KMS-11 (cell line): Measurements from ENCODE around the gene NEB.

Source experiments
- H2AFZ ChIP-seq: fragments of 200-600 bp; sonication (generic); 2 replicates; pipeline ENCODE4 v1.6.1; 2016; ENCODE audit warnings: antibody characterized with exemption, mixed run types, low read depth
- H3K27ac ChIP-seq: fragments of 200-600 bp; sonication (generic); 2 replicates; pipeline ENCODE4 v1.6.1; 2016; ENCODE audit warnings: mild to moderate bottlenecking, mixed run types
- H3K27me3 ChIP-seq: fragments of 200-600 bp; sonication (generic); 2 replicates; pipeline ENCODE4 v1.6.1; 2017; ENCODE audit warnings: mild to moderate bottlenecking, low read depth, mixed run types, moderate library complexity; ENCODE audit not compliant: insufficient read depth
- H3K36me3 ChIP-seq: fragments of 200-600 bp; sonication (generic); 2 replicates; pipeline ENCODE4 v1.6.1; 2017; ENCODE audit warnings: mild to moderate bottlenecking, mixed run types; ENCODE audit not compliant: insufficient read depth
- H3K4me1 ChIP-seq: fragments of 200-600 bp; sonication (generic); 2 replicates; pipeline ENCODE4 v1.6.1; 2016; ENCODE audit warnings: mild to moderate bottlenecking, low read depth, mixed run types; ENCODE audit not compliant: poor library complexity, severe bottlenecking
- H3K4me2 ChIP-seq: fragments of 200-600 bp; sonication (generic); 2 replicates; pipeline ENCODE4 v1.7.0; 2016; ENCODE audit warnings: mild to moderate bottlenecking, mixed run types
- H3K4me3 ChIP-seq: fragments of 200-600 bp; sonication (generic); IDR thresholded peaks from 2 replicates; pipeline ENCODE4 v1.6.1; 2017; ENCODE audit warnings: low read depth, low read length, mixed read lengths; ENCODE audit not compliant: insufficient read depth
- H3K79me2 ChIP-seq: fragments of 200-600 bp; sonication (generic); 2 replicates; pipeline ENCODE4 v1.6.1; 2016; ENCODE audit warnings: low read depth, mixed run types; ENCODE audit not compliant: insufficient read depth
- H3K9ac ChIP-seq: fragments of 200-600 bp; sonication (generic); 2 replicates; pipeline ENCODE4 v1.6.1; 2016; ENCODE audit warnings: mild to moderate bottlenecking, mixed run types
- H4K20me1 ChIP-seq: fragments of 200-600 bp; sonication (generic); 2 replicates; pipeline ENCODE4 v1.6.1; 2016; ENCODE audit warnings: mild to moderate bottlenecking, mixed run types; ENCODE audit not compliant: insufficient read depth
- TF ChIP-seq, protein P1 (sequence below): fragments of 200-600 bp; sonication (generic); conservative IDR thresholded peaks from 2 replicates; pipeline ENCODE4 v1.6.1; 2017; ENCODE audit warnings: low read depth, mild to moderate bottlenecking, antibody characterized with exemption, low read length, moderate library complexity, mixed read lengths

NEB gene

DNA sequence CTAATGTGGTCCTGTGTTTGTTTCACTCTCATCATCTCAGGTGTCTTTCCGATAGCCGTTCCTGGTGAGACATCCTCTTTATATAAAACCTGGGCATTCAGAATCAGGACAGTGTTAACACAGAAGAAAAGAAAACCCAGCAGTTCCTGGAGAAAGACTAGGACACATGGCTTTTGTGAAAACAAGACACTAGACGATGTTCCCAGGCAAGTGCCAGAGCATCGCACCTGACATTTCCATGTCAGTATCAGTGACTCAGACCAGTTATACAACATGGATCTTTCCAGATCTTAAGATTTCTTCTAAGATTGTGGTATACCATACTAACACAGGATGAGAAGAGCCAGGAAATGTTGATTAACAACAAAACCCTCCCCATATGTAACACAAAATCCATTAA is 228.1 kb downstream of the NEB start:
- Histone ChIP-seq H4K20me1 (no peaks in the 10 kb centered on the region), H3K9ac (no peak overlapping the region), H3K4me3 (no peak overlapping the region), H3K27ac (no peak overlapping the region), H3K36me3 (no peaks in the 10 kb centered on the region), H2AFZ (no peak overlapping the region), H3K79me2 (no peaks in the 10 kb centered on the region), H3K4me1 (no peaks in the 10 kb centered on the region), H3K27me3 (no peaks in the 10 kb centered on the region), H3K4me2 (no peak overlapping the region)
- TF ChIP-seq, protein P1, sequence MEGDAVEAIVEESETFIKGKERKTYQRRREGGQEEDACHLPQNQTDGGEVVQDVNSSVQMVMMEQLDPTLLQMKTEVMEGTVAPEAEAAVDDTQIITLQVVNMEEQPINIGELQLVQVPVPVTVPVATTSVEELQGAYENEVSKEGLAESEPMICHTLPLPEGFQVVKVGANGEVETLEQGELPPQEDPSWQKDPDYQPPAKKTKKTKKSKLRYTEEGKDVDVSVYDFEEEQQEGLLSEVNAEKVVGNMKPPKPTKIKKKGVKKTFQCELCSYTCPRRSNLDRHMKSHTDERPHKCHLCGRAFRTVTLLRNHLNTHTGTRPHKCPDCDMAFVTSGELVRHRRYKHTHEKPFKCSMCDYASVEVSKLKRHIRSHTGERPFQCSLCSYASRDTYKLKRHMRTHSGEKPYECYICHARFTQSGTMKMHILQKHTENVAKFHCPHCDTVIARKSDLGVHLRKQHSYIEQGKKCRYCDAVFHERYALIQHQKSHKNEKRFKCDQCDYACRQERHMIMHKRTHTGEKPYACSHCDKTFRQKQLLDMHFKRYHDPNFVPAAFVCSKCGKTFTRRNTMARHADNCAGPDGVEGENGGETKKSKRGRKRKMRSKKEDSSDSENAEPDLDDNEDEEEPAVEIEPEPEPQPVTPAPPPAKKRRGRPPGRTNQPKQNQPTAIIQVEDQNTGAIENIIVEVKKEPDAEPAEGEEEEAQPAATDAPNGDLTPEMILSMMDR, result no peak

DNA sequence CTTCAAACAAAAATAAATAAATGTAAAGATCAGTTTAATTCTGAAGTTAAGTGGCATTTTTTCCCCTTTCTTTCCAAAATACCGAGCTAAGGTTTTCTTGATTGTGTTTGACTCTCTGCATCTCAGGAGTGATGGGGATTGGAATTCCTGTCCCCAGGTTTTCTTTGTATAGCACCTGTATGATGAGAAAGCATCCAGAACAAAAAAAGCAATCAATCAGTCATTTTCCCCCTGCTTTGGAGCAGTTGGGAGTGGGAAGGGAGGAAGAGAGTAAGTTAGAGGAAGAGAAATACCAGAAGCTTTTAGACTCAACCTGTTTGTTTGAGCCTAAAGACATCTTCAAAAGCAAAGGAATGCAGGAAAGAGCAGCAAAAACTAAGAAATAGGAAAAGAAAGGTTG is 236.1 kb downstream of the NEB start:
- no peaks in the 10 kb centered on the region for H3K27me3 ChIP-seq
- no peak overlapping the region for H3K27ac ChIP-seq
- H3K79me2 ChIP-seq, result no peaks in the 10 kb centered on the region
- no peak overlapping the region for H3K4me3 ChIP-seq
- H3K4me2 ChIP-seq, result no peak overlapping the region
- H4K20me1 ChIP-seq, result no peaks in the 10 kb centered on the region
- TF ChIP-seq, protein P1, result no peak
- H3K9ac ChIP-seq, result no peak overlapping the region
- no peak overlapping the region for H2AFZ ChIP-seq
- no peaks in the 10 kb centered on the region for H3K36me3 ChIP-seq
- H3K4me1 ChIP-seq, result no peaks in the 10 kb centered on the region

DNA sequence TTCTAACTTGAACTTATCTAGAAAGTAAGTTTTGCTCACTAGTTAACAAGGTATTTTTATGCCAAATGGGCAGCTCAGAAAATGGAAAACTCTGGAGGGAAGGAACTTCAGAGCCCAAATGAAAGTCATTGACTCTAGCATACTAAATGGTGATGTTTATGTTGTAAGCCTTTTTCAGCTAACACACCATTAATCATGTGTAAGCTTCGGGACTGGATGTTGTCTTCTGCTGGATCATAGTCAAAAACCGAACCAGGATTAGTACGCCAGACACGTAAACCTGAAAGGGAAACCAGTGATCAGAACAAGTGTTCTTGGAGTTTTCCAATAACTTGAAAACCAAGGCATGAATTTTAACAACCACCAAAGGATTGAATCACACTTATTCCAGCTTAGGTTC is 242.8 kb downstream of the NEB start:
- Histone ChIP-seq H2AFZ (no peak overlapping the region), H3K27me3 (no peaks in the 10 kb centered on the region), H3K4me2 (no peak overlapping the region), H3K9ac (no peak overlapping the region), H3K79me2 (no peaks in the 10 kb centered on the region), H4K20me1 (no peaks in the 10 kb centered on the region), H3K36me3 (no peaks in the 10 kb centered on the region), H3K27ac (no peak overlapping the region), H3K4me1 (no peaks in the 10 kb centered on the region), H3K4me3 (no peak overlapping the region)
- TF ChIP-seq, protein P1, result no peak

DNA sequence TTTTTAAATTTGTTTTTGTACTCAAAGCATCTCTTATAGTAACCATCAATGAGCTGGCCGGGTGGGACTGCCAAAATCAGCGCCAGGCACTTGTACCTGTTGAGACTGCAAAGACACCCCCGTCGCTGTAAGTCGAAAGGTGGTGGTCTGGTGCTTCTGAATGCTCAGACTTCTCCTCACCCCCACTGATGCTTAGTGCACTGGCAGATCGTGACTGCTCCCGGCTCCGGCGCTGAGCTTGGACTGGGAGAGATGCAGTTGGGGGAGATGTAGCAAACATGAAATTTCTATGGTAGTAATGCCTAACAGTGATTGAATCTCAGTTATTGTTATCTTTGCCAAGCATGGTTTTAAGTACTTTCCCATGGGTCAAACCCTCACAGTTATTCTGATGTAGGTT is 244.0 kb downstream of the NEB start:
- Histone ChIP-seq H4K20me1 (no peaks in the 10 kb centered on the region), H2AFZ (no peak overlapping the region), H3K4me1 (no peaks in the 10 kb centered on the region), H3K27me3 (no peaks in the 10 kb centered on the region), H3K79me2 (no peaks in the 10 kb centered on the region), H3K27ac (no peak overlapping the region), H3K4me3 (no peak overlapping the region), H3K4me2 (no peak overlapping the region), H3K36me3 (no peaks in the 10 kb centered on the region), H3K9ac (no peak overlapping the region)
- TF ChIP-seq, protein P1, result no peak

DNA sequence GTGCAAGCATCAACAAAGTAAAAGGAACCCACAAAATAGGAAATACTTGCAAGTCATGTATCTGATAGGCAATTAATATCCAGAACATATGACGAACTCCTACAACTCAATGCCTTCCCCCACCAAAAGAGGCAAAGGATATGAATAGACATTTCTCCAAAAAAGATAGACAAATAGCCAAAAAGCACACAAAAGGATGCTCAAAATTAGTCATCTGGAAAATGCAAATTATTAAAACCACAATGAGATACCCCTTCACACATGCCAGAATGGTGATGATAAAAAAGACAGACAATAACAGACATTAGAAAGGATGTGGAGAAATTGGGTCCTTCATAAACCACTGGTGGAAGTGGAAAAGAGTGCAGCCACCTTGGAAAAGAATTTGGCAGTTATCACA is 248.2 kb downstream of the NEB start:
- H3K4me2 ChIP-seq, result no peak overlapping the region
- TF ChIP-seq, protein P1, result no peak
- no peak overlapping the region for H3K4me3 ChIP-seq
- no peaks in the 10 kb centered on the region for H4K20me1 ChIP-seq
- no peak overlapping the region for H2AFZ ChIP-seq
- H3K27ac ChIP-seq, result no peak overlapping the region
- no peaks in the 10 kb centered on the region for H3K36me3 ChIP-seq
- no peaks in the 10 kb centered on the region for H3K27me3 ChIP-seq
- H3K9ac ChIP-seq, result no peak overlapping the region
- no peaks in the 10 kb centered on the region for H3K79me2 ChIP-seq
- no peaks in the 10 kb centered on the region for H3K4me1 ChIP-seq
